HK-2 (cell line): ENCODE measurements around the gene NLRC5.

Experiments
- DNase-seq: peaks from one replicate; pipeline ENCODE4 v3.0.0-alpha.2; 2018; ENCODE audit not compliant: unreplicated experiment

Gene NLRC5

GRCh38 chr16:57126411-57126810 lies 137.1 kb downstream of the NLRC5 start:
- no peak for DNase-seq

- DNase-seq, result no peak
Observed at GRCh38 chr16:57127037-57127763, 137.8 kb downstream of the NLRC5 start.

GRCh38 chr16:57127836-57128235 lies 138.5 kb downstream of the NLRC5 start:
- no peak for DNase-seq

- DNase-seq, result no peak
Observed at GRCh38 chr16:57128771-57129389, 139.5 kb downstream of the NLRC5 start.

GRCh38 chr16:57130950-57131321 lies 141.6 kb downstream of the NLRC5 start:
- DNase-seq, result no peak

GRCh38 chr16:57131351-57131970 lies 142.1 kb downstream of the NLRC5 start:
- no peak for DNase-seq

GRCh38 chr16:57132470-57132869 lies 143.1 kb downstream of the NLRC5 start:
- no peak for DNase-seq

GRCh38 chr16:57133031-57133430 lies 143.7 kb downstream of the NLRC5 start:
- DNase-seq, result no peak
